Stimulated activated CD4-positive, alpha-beta T cell treated with anti-CD3 and anti-CD28 coated beads, Interleukin-2, amount 100 ng/mL, for 48 hours (primary cell): ENCODE results near the gene RHOT2.

Source experiments
- DNase-seq, 2 donors: peaks; one replicate each; pipeline ENCODE4 v3.0.0-alpha.2; 2020

RHOT2 gene

DNA sequence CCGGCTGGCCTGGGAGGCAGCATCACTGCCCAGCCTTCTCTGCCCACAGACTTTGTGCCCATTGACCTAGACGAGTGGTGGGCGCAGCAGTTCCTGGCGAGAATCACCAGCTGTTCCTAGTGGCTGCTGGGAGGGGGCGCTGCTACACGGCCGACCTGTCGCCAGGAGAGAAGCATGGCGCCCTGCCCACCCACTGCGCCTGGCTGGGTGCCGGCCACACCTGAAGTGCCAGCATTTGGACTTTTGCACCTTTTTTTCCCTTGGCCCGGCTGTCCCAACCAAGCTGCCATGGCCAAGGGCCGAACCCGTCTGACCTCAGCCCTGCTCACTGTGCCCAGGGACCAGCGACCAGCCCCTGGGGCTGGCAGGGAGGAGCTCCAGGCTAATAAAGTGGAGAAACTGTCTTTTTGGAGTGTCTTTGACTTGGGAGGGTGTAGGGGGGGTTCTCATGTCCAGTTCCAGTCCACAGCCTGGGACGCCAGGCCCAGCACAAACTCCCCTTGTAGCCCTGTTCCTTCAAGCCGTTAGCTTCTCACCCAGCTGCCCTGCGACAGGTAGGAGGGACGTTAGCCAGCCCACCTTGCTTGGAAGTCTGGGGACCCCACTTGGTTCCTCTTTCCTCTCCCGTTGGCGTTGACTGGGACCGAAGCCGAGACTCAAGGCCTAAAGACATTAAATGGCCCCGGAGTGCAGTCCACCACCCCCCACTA lies 19.7 kb upstream of the RHOT2 start:
- DNase-seq = peak; percentile 40 to 50

DNA sequence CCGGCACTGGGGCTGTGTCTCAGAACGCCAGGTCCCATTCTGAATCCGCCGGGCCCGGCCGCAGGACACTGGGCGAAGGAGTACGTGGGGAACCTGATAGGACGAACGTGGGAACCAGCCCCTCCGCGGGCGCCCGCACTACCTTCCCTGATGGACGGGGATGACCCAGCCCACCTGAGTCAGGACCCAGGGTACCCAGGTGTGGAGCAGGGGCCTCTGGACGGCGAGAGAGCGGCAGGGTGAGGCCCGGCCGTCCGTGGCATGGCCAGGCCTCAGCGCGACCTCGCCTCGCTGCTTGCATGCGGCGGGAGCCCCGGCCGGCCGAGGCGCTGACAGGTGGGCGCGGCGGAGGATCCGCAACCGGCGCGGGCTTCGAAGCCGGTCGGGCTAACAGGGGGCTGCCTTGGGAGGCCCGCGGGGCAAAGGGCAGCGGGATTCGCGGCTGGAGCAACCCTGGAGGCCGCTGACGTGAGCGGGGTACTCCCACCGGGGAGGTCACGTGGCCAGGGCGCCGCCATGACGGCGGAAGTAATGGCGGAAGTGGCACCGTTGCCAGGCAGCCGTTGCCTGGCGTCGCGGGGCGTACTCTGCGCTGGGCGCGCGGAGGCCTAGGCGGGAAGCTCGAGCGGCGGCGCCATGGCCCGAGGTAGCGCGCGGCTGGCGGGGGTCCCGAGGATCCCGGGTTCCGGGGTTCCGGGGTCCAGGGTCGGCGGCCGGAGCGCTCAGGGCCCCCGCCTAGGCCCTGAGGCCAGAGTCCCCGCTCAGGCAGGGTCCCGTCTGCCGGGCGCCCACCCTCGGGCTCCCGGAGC lies 18.9 kb upstream of the RHOT2 start, which contains the start of gene WDR90:
TSS of gene WDR90 (plus strand) at position 585 of the 809 bp plus-strand sequence. CDS start at position 637, 52 bp downstream.
- DNase-seq = peak; percentile 87 to 94

GRCh38 chr16:649631-650030 lies 18.3 kb upstream of the RHOT2 start:
- no peak for DNase-seq

GRCh38 chr16:651844-652243 lies 16.1 kb upstream of the RHOT2 start:
- no peak for DNase-seq

GRCh38 chr16:652454-653305 lies 15.3 kb upstream of the RHOT2 start:
- no peak for DNase-seq

- DNase-seq = no peak
Measured at GRCh38 chr16:654034-654433, 13.9 kb upstream of the RHOT2 start.

DNA sequence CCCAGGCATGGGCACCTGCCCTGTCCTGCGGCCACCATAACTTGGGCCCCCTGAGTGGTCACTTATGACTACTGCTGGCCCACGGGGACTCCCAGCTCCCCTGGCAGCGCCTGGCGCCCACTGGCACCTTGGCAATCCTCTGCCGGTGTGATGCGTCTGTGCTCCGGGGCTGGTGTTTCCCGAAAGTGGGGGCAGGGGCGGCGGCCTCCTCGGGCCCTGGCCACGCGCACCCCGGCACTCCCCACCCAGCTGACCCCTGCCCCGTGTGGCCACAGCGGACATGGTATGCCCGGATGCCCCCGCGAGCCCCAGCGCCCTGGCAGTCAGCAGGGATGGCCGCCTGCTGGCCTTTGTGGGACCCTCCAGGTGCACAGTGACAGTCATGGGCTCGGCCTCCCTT lies 10.4 kb upstream of the RHOT2 start:
- DNase-seq = no peak

DNA sequence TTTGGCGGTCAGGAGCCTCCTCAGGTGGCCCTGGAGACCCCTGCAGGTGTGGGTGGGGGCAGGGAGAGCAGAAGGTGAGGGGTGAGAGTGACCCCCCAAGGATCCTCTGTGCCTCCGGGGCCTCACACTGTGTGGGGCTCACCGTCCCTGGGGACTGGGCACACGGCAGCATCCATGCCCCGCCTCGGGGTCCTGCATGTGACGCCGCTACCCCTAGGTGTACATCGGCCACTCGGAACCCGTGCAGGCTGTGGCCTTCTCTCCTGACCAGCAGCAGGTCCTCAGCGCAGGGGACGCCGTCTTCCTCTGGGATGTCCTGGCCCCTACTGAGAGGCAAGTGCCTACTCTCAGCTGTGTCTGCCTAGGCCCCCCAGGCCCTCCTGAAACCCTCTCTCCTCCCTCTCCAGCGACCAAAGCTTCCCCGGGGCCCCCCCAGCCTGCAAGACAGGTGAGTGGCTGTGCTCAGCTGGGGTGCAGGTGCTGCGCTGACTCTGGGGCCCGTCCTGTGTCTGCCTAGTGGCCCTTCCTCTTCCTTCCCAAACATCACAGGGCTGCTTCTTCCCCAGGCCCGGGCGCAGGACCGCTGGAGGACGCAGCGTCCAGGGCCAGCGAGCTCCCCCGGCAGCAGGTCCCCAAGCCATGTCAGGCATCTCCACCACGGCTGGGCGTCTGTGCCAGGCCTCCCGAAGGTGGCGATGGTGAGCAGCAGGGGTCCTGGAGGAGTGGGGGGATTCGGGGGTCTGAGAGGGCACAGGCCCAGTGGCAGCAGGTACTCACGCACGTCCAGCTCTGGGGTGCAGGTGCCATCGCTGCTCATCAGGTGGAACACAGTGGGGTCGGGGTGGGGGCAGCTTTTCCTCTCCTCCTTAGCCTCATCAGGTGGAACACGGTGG lies 9.0 kb upstream of the RHOT2 start:
- no peak for DNase-seq

- DNase-seq = no peak
Measured at GRCh38 chr16:659618-660017, 8.3 kb upstream of the RHOT2 start.

- DNase-seq = no peak
Measured at GRCh38 chr16:660132-660458, 7.8 kb upstream of the RHOT2 start.

- DNase-seq = peak; percentile 56 to 65
Measured at GRCh38 chr16:660459-661183, 7.3 kb upstream of the RHOT2 start.

- DNase-seq = no peak
Measured at GRCh38 chr16:661184-661821, 6.6 kb upstream of the RHOT2 start.

DNA sequence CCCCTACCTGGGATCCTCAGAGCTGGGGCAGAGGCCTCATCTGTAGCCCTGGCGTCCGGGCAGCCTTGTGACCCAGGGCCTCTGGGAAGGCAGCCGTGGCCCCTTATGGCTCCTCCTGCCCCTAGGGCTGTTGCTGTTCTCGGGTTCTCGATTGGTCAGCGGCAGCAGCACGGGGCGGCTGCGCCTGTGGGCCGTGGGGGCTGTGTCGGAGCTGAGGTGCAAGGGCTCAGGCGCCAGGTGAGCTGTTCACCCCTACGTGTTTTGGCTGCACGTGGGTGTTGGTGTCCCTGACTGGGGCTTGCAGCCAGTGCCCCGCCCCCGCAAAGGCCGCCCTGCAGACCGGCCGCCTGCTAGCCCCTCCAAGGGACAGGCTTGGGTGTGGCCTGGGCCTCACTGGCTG lies 5.8 kb upstream of the RHOT2 start:
- DNase-seq = no peak

DNA sequence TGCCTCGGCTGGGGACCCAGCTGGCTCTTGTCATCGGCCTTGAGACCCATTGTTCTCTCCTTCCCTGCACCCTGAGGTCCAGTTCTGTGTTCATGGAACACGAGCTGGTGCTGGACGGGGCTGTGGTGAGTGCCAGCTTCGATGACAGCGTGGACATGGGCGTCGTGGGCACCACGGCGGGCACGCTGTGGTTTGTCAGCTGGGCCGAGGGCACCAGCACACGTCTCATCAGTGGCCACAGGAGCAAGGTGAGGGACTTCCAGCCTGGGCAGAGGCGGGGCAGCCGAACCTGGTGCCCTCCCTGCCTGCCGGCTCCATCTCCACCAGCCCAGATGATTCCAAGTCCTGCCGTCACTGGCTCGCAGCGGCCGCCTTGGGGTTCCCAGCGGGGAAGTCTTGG lies 5.3 kb upstream of the RHOT2 start:
- DNase-seq = no peak

- DNase-seq = no peak
Measured at GRCh38 chr16:666572-666971, 1.4 kb upstream of the RHOT2 start.

GRCh38 chr16:667113-667779 lies 686 bp upstream of the RHOT2 start:
- DNase-seq = no peak

DNA sequence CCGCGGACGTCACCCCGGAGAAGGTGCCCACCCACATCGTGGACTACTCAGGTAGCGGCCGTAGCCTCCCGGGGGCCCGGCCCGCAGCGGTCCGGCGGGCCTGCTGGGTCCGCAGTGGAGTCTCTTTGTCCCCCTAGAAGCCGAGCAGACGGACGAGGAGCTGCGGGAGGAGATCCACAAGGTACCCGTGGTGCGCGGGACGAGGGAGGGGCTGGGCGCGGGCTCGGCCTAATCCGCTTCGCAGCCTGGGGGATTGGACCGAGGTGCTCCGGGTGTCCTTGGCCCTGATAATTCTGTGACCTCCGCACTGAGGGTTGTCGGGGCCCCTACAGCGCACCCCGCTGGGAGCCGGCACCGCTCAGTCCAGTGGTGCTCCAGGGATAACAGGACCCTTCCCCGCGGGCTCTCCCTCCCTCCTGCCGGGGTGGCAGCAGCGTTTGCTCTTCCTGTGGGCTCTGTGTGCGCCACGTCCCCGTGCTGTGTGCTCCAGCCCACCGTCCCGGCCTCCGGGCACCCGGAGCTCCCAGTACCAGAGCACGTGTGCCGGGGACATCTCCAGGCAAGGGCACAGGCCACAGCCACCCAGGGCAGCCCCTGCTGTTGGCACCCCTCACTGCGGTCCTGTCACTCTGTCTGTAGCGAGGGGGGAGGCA lies 713 bp downstream of the RHOT2 start:
- no peak for DNase-seq

- DNase-seq = no peak
Measured at GRCh38 chr16:669666-670065, 1.7 kb downstream of the RHOT2 start.

GRCh38 chr16:670485-671352 lies 2.8 kb downstream of the RHOT2 start:
- DNase-seq = no peak
